ENCODE data around the gene PHLDB3. TPM values are rescaled to one million over a fixed set of nuclear protein-coding genes. Genes with fewer than 3 reads are reported as not detected.

PHLDB3 gene
- 29.5 and 31.4 TPM in 2 replicates for total RNA-seq (2014; rRNA removed; shearing (Covaris generic))

GRCh38 chr19:43504426-43505185, at the start of gene PHLDB3:
Gene PHLDB3, minus strand, starts transcription at chr19:43504746. Its CDS starts 628 bp downstream, at chr19:43504118.

GRCh38 chr19:43532962-43533545, 28.5 kb upstream of the PHLDB3 start, which contains the start of gene ZNF575:
Gene ZNF575, plus strand, starts transcription at chr19:43533188. Its CDS starts 1,235 bp downstream, at chr19:43534423.

DNA sequence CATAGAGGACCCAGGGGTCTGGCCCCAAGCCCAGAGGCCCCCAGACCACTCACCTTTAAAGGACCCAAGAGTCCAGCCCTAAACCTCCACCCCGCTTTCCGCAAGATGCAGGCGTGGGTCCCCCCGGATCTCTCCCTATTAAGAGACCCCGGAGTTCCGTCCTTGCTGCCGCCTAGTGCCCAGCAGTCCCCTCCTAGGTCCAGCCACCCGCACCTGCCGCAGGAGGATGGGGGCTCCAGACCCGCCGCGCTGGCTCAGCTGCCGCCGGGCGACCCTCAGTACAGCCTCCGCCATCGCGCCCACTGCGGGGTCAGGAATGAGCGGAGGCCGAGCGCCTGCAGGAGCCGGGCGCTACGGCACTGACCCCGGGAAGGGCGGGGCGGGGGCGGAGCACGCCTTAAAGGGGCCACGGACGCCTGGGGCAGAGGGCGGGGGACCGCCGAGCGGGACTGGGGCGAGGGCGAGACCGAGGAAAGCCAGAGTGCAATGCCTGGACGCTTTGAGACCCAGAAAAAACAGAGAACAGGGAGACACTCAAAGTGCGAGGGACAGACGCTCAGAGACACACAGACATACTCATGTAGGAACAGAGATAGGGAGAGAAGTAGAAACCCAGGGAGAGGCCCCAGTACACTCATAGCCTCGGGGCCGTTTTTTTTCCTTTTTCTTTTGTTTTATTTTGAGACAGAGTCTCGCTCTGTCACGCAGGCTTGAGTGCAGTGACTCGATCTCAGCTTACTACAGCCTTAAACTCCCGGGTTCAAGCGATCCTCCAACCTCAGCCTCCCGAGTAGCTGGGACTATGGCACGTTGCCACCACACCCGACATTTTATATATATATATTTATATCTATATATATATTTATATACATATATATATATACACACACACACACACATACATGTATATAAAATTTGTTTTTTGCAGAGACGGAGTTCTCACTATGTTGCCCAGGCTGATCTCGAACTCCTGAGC, 22.6 kb upstream of the PHLDB3 start, which contains the start of gene ETHE1:
TSS of gene ETHE1 (minus strand) at position 318 of the 976 bp plus-strand sequence. CDS start at position 294, 24 bp downstream.

DNA sequence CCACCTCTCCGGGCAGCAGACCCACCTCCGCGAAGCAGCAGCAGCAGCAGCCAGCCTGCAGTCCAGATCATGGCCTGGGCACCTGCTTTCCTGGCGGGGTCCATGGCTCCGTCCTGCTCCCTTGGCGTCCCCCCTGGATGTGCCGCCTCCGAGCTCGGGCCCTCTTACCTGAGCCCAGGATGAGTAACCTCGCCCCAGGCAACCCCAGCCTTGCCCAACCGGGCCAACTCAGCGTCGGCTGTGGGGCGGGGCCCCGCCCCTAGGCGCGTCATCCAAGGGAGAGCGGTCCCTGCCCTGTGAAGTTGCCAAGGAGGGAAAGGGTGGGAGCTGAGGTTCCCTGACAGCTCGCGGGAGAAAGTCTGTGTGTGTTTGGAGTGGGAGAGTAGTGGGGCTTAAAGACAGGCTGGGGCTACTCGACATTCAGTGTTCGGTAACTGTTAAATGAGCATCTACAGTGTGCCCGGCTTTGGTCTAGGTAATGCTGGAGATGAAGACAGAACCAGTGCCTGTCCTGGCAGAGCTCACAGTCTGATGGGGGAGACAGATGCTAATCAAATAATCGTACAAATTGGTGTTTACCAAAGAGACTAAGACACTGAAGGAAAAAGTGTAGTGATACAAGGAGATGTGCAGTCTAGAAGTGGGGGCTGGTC, 39.0 kb downstream of the PHLDB3 start, which contains the start of gene LYPD3:
TSS of gene LYPD3 (minus strand) at position 141 of the 653 bp plus-strand sequence. CDS start at position 104, 37 bp downstream.

Other genes starting within 250 kb of the PHLDB3 start
- gene PSG9, start 235.2 kb downstream of the PHLDB3 start, total RNA-seq (2014; rRNA removed; shearing (Covaris generic)), result not detected in 2 replicates
- 0.13 TPM in 1 of 2 replicates, not detected in the other for gene CD177, start 151.1 kb downstream of the PHLDB3 start, total RNA-seq (2014; rRNA removed; shearing (Covaris generic))
- not detected in 2 replicates for gene TEX101, start 89.9 kb downstream of the PHLDB3 start, total RNA-seq (2014; rRNA removed; shearing (Covaris generic))
- 0.85 and 0.94 TPM in 2 replicates for gene LYPD3, start 39.1 kb downstream of the PHLDB3 start, total RNA-seq (2014; rRNA removed; shearing (Covaris generic))
- 99.7 and 124 TPM in 2 replicates for gene ETHE1, start 22.5 kb upstream of the PHLDB3 start, total RNA-seq (2014; rRNA removed; shearing (Covaris generic))
- gene ZNF575, start 28.4 kb upstream of the PHLDB3 start, total RNA-seq (2014; rRNA removed; shearing (Covaris generic)), result 0.11 TPM in 1 of 2 replicates, not detected in the other
- gene XRCC1, start 70.8 kb upstream of the PHLDB3 start, total RNA-seq (2014; rRNA removed; shearing (Covaris generic)), result 47.6 and 63.8 TPM in 2 replicates
- gene PINLYP, start 71.1 kb upstream of the PHLDB3 start, total RNA-seq (2014; rRNA removed; shearing (Covaris generic)), result 0.61 TPM in 1 of 2 replicates, not detected in the other
- 9.4 and 10.5 TPM in 2 replicates for gene IRGQ, start 91.4 kb upstream of the PHLDB3 start, total RNA-seq (2014; rRNA removed; shearing (Covaris generic))
- 10.3 and 12.9 TPM in 2 replicates for gene ZNF576, start 91.8 kb upstream of the PHLDB3 start, total RNA-seq (2014; rRNA removed; shearing (Covaris generic))
- 0.29 and 0.30 TPM in 2 replicates for gene SRRM5, start 107.3 kb upstream of the PHLDB3 start, total RNA-seq (2014; rRNA removed; shearing (Covaris generic))
- 57.5 and 59.0 TPM in 2 replicates for gene ZNF428, start 114.9 kb upstream of the PHLDB3 start, total RNA-seq (2014; rRNA removed; shearing (Covaris generic))
- gene CADM4, start 135.1 kb upstream of the PHLDB3 start, total RNA-seq (2014; rRNA removed; shearing (Covaris generic)), result 99.5 and 105 TPM in 2 replicates
- gene PLAUR, start 165.4 kb upstream of the PHLDB3 start, total RNA-seq (2014; rRNA removed; shearing (Covaris generic)), result 139 and 147 TPM in 2 replicates
- gene IRGC, start 211.3 kb upstream of the PHLDB3 start, total RNA-seq (2014; rRNA removed; shearing (Covaris generic)), result not detected in 2 replicates